AG10803 (cell line): ENCODE data around the gene VIPR1.

Source experiments
- DNase-seq: peaks from one replicate; pipeline ENCODE4 v3.0.0; 2010; ENCODE audit warnings: low read depth
- H3K4me3 ChIP-seq: 2 replicates; pipeline ENCODE4 v1.5.1; 2011; ENCODE audit warnings: mild to moderate bottlenecking, low read length, control low read depth
- CTCF ChIP-seq: conservative IDR thresholded peaks from 2 replicates; pipeline ENCODE4 v1.5.1; 2011; ENCODE audit warnings: mild to moderate bottlenecking, low read length, control low read depth, inconsistent platforms

Gene VIPR1

GRCh38 chr3:42493126-42493797, 9.2 kb upstream of the VIPR1 start:
- TF ChIP-seq CTCF = no peak
- H3K4me3 ChIP-seq = no peak overlapping the region

GRCh38 chr3:42493798-42494151, 8.7 kb upstream of the VIPR1 start:
- no peak for TF ChIP-seq CTCF

More at GRCh38 chr3:42493126-42493797, 9.2 kb upstream of the VIPR1 start:
- no peak for DNase-seq

GRCh38 chr3:42495393-42495792, 7.0 kb upstream of the VIPR1 start:
- no peak overlapping the region for H3K4me3 ChIP-seq
- DNase-seq = no peak
- TF ChIP-seq CTCF = no peak

More at GRCh38 chr3:42493798-42494151, 8.7 kb upstream of the VIPR1 start:
- H3K4me3 ChIP-seq = no peak overlapping the region
- no peak for DNase-seq

GRCh38 chr3:42497009-42497731, 5.3 kb upstream of the VIPR1 start:
- 0 out of 2 replicates have a peak overlapping the region, but pooled peaks have one; percentile 6 for H3K4me3 ChIP-seq
- peak; percentile 59 for DNase-seq
- no peak for TF ChIP-seq CTCF

DNA sequence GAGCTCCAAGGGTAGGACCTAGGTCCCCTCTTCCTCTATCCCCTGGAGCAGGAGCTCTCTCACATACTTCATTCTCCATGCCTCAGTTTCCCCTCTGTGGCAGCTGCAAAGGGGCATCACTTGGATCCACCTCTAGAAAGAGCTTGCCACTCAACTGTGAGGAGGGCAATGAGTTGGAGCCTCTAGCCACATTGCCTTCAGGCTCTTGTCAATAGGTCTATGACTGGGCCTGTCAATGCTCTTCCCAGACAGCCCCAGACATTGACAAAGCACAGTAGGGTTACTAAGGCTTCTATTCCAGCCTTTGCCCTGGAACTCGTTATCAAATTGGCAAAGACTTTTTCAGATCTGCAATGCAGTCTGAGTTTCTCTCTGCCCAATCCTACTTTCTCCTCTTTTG, 4.4 kb upstream of the VIPR1 start:
- H3K4me3 ChIP-seq = no peak overlapping the region
- no peak for TF ChIP-seq CTCF
- no peak for DNase-seq

DNA sequence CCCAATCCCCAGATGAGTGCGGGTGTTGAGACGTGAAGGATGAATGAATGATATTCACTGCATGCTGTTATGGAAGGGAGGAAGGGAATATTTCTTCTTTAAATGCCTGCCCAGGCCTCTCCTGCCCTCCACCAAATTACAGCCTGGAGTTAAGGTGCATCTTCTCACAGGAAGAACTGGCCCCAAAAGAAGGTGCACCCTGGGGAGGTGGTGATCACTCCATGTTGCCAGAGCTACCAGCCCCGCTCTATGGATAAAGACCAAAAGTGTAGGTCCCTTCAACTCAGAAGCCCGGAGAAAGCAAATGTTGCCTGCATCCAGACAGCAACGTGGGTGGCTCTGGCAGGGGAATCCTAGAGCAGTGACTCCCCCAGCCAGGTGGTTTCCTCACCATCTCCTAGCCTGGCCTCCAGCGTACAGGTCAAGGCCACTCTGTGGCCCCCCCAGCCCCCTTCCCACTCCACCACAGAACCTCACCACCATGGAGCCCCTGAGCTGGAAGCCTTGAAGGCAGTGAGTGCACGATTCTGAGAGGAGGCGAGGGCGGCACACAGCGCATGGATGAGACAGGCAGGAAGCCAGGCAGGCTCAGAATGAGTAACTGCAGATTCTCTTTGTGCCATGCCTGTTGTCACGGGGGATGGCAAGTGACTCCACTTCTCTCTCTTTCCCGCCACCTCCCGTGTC, 3.5 kb upstream of the VIPR1 start:
- DNase-seq = no peak
- no peak overlapping the region for H3K4me3 ChIP-seq
- TF ChIP-seq CTCF = no peak
